EH (cell line): ENCODE measurements around the gene STARD8.
"Not testable (repeated sequence)": the region's sequence is repeated elsewhere in the genome, so short reads cannot be mapped to it uniquely, and the experiment has no call there.

Experiments used
- DNase-seq: peaks from one replicate; pipeline ENCODE4 v3.0.0-alpha.2; 2015; ENCODE audit warnings: low read depth

The STARD8 gene, protein sequence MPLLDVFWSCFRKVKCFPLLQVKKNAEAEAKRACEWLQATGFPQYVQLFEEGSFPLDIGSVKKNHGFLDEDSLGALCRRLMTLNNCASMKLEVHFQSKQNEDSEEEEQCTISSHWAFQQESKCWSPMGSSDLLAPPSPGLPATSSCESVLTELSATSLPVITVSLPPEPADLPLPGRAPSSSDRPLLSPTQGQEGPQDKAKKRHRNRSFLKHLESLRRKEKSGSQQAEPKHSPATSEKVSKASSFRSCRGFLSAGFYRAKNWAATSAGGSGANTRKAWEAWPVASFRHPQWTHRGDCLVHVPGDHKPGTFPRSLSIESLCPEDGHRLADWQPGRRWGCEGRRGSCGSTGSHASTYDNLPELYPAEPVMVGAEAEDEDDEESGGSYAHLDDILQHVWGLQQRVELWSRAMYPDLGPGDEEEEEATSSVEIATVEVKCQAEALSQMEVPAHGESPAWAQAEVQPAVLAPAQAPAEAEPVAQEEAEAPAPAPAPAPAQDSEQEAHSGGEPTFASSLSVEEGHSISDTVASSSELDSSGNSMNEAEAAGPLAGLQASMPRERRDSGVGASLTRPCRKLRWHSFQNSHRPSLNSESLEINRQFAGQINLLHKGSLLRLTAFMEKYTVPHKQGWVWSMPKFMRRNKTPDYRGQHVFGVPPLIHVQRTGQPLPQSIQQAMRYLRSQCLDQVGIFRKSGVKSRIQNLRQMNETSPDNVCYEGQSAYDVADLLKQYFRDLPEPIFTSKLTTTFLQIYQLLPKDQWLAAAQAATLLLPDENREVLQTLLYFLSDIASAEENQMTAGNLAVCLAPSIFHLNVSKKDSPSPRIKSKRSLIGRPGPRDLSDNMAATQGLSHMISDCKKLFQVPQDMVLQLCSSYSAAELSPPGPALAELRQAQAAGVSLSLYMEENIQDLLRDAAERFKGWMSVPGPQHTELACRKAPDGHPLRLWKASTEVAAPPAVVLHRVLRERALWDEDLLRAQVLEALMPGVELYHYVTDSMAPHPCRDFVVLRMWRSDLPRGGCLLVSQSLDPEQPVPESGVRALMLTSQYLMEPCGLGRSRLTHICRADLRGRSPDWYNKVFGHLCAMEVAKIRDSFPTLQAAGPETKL

DNA sequence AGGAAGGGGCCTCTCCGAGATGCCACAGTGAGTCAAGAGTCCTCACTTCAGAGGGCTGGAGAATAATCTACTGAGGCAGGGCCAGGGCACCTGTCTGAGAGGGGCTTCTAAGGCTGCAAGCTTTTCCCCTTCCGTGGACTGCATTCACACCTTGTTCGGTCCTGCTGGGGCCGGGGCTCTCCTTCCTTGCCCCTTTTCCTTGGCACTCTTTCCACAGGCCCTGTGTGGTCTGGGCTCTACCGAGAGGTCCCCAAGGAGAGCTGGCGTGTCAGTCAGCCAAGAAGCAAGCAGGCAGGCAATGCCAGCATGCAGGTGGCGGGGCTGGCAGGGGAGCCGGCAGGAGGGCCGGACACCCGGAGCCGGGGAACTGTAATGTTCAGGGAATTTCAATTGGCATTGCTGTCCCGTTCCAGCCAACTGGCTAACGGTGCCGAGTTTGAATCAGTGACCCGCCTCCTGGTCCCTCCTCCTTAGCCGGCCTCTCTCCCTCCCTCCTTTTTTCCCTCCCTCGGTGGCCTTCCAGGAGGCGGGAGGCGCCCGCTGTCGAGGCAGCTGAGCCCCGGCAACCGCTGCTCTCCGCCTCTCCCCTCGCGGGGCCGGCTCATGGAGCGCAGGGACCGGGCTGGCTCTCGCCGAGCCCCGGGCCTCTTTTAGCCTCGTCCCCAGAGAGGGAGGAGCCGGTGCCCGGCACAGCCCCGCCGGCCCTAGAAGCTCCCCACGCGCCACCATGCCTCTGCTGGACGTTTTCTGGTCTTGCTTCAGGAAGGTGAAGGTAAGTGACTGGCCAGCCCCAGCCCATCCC is at the start of gene STARD8:
Gene STARD8 (plus strand): TSS at position 511 of the 802 bp plus-strand sequence. CDS start 217 bp downstream, at position 728.
- DNase-seq = peak; percentile 79

DNA sequence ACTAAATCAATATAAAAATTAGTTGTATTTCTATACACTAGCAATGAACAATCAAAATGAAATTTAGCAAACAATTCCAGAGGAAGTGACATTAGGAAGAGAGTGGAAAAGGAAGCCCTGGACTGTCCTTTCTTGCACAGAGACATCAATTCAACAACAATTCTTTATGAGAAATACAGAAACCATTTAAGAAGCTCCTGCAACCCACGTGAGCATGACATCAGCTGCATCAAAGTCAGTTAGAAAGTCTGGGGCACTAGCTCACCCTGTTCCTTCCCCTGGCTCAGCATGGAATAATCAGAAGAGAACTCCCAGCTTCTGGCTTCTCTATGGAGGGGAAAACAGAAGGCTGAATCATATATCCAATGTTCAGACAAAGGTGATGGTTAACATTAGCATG is 48.6 kb upstream of the STARD8 start:
- DNase-seq = no peak

DNA sequence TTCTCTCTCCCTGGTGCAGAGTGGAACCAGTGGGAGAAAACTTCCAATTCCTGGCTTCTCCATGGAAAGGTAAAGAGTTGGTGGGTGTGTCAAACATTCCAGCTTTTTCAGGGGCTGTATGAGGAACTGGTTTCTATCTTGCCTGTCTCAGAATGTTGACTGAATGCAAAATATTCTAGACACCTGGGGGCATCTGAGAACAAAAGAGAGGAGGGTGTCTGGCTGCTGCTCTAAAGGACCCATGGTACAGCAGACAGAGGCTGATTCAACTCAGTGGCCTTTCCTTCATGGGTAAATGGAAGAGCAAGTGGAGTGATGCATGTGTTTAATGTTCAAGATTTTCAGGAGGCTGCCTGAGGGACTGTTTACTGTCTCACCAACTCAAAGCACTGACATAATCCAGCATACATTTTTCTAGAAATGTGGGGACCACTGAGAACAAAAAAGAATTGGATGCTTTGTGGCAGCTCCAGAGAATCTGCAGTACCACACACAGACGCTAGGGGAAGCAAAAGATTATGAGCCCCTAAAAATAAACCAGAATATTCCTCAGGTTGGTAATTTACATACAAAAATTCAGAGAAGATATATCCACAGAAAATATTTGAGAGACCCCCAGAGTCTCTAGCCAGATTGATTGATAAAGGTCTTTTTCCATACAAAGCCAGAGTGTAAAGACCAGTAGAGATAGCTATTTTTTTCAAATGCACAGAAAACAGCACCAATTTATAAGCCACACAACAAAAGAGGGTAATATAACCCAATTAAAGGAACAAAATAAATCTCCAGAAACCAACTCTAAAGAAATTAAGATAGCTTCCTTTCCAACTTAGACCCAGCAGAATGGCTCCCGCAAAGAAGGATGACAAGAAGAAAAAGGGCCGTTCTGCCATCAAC is 48.0 kb upstream of the STARD8 start:
- DNase-seq = peak; percentile 13

DNA sequence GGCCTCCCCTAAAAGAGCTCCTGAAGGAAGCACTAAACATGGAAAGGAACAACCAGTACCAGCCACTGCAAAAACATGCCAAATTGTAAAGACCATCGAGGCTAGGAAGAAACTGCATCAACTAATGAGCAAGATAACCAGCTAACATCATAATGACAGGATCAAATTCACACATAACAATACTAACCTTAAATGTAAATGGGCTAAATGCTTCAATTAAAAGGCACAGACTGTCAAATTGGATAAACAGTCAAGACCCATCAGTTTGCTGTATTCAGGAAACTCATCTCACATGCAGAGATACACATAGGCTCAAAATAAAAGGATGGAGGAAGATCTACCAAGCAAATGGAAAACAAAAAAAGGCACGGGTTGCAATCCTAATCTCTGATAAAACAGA is 43.2 kb upstream of the STARD8 start:
- not testable (repeated sequence) for DNase-seq

DNA sequence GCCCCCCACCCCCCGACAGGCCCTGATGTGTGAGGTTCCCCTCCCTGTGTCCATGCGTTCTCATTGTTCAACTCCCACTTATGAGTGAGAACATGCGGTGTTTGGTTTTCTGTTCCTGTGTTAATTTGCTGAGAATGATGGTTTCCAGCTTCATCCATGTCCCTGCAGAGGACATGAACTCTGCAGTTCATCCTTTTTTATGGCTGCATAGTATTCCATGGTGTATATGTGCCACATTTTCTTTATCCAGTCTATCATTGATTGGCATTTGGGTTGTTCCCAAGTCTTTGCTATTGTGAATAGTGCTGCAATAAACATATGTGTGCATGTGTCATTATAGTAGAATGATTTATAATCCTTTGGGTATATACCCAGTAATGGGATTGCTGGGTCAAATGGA is 32.7 kb upstream of the STARD8 start:
- DNase-seq = not testable (repeated sequence)

DNA sequence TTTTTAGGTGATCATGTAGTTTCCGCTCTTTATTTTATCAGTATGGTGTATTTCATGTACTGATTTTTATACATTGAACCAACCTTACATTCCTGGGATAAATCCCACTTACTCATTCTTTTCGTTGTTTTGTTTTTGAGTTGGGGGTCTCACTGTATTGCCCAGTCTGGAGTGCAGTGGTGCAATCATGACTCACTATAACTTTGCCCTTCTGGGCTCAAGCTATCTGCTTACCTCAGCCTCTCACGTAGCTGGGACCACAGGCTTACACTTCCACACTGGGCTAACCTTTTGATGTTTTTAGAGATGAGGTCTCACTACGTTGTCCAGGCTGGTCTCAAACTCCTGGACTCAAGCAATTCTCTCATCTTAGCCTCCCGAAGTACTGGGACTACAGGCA is 19.5 kb upstream of the STARD8 start:
- DNase-seq = no peak

DNA sequence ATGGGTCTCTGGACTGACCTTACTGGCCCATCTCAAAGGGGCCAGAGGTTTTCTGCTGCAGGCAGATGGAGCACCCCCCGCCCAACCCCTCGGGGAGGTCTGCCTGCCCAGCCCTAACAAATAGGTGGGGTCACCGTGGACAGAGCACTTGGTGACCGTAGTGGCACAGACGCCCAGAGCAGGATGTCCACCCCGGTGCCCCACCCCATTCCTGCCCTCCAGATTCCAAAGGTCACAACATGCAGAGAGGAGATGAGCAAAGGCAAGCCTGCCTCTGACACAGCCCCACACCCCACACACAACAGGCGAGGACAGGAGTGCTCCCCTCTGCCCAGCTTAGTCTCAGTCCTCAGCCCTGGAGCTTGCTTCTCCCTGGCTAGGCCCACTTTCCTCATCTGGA is 17.5 kb upstream of the STARD8 start:
- not testable (repeated sequence) for DNase-seq

DNA sequence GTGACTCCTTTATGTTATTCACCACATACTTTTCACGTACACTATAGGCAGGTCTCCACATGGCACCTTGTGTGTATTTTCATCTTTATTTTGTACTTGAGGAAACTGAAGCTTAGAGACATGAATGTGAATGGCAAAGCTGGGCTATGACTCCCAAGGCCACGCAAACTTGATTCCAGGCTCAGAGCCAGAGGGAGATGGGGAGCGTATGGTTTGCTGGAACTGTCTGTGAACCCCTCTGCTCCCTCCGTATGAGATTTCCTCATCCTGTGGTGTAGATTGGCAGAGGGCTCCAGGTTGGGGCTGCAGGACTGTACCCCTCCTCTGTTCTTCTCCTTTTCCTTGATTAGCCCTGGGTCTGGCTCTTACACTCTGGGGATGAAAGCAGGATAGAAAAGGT is 16.1 kb upstream of the STARD8 start:
- DNase-seq = no peak

DNA sequence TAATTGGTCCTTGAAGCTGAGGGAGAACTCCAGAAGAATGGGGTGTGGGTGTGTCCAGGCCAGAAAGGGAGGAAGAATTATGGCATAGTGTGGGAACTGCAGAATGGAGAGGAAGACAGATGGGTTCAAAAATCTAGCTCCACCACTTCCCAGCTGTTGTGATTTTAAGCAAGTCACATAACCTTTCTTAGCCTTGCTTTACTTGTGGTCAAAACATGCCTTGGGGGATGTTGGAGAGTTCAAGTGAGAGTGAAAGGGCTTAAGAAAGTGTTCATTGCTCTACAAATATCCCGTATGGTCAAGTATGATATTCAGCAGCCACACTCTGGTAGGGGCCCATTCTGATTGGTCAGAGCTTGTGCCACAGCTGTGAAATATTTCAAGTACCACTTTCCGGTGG is 15.0 kb upstream of the STARD8 start:
- no peak for DNase-seq

DNA sequence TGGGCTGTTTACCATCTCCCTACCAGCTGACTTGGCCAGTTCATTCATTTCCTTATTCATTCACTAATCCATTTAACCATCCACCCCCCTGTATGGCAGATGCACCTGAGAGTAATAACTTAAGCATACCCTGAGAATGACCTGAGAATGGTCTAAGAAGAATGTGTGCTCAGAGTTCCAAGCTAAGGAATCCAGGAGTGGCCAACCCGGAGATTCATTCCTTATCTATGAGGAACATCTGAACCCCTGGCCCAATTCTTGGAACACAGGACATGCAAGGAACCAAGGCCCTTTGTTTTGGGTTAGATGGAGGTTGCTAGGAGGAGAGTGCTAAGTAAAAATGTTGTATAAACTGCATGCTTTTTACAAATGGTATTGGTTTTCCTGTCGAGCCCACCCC is 13.5 kb upstream of the STARD8 start:
- DNase-seq = peak; percentile 16

DNA sequence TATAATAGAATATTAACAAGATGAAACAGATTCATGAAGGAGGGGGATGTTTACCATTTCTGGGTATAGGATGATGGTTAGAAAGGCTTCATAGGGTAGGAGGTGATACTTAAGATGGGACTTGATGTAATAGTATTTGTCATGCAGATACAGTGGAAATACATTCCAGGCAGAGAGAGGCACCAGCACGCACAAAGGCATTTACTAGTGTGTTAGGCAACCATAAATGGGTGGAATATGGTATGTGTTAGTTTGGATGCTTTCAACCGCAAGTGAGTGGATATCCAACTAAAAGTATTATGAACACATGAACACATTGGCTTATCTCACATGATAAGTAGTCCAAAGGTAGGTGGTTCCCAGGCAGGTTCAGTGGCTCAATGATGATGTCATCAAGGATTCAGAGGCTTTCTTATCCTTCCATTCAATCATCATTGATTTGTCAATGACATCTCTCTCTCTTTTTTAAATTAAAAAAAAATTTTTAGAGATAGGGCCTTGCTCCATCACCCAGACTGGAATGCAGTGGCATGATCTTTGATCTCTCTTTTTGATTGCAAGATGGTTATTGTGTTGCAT is 12.7 kb upstream of the STARD8 start:
- peak; percentile 81 for DNase-seq

DNA sequence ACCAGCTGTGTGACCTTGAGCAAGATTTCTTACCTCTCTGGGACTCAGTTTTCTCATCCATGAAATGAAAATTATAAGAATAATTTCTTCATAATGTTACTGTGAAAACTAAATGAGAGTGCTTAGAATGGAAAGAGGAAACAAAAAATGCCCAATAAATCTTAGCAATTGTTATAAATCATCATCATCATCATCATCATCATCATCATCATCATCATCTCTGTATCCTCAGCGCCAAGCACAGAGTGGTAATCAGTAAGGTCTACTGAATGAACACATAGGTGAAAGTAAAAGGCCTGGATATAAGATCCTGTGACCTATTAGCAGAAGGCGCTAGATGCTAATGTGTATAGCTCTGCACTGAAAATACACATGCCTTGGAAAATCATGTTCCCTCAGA is 6.8 kb upstream of the STARD8 start:
- DNase-seq = no peak

DNA sequence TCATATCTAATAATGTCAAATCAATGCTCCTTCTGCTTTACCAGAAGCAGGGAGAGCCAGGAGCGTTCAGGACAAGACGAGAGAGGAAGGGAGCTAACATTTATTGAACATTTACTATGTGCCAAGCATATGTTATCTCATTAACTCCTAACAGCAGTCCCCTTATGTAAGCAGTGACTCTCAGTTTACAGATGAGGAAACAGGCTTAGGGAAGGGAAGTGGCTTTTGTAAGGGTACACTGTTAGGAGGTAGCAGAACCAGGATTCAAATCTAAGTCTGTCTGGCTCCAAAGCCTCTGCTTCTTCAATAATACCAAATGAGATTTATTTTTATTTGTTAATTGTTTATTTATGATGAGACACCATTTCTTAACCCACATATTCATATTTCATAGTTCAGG is 2.6 kb upstream of the STARD8 start:
- DNase-seq = no peak

DNA sequence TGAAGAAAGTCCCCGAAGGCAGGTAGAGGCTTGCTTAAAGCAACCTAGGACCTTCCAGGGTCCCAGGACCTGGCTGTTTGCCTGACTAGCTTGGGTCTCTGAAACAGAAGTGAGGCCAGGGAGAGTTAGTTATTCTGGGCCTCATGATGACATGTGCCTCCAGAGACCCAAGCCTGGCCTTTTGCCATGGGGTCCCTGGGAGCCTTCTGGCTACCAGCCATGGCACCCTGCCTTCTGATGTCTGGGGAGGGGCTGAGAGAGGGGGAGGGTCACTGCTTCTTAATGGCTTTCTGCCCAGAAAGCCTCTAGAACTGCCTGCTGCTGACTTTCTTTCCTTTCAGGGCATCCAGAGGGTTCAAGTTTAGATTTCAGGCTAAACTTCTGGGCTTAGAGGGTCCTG is 1.0 kb upstream of the STARD8 start:
- DNase-seq = no peak

DNA sequence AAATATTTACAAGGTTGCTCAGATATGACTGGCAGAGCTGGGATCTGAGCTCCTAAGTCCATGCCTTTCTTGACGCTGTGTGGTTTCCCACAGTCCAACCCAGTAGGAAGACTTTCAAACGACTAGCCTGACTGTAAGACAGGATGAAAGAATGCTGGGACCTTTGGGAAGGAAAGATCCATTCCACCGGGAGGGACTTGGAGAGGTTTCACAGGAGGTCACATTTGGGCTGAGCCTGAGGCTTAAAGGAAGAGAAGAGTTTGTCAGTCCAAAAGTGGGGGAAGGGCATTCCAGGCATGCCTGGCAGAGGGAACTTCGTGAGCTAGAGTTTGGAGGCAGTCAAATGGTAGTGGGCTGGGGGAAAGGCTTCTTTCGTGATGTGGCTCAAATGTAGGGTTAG is 1.5 kb downstream of the STARD8 start:
- DNase-seq = peak; percentile 77

DNA sequence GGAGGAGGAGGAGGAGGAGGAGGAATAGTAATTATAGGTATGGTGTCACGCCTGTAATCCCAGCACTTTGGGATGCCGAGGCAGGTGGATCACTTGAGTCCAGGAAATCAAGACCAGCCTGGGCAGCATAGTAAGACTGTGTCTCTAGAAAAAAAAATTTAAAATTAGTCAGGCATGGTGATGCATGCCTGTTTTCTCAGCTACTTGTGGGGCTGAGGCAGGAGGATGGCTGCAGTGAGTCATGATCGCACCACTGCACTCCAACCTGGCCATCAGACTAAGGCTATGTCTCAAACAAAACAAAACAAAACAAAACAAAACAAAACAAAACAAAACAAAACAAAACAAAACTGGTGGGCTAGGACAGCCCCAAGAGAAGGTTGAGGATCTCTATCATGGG is 3.0 kb downstream of the STARD8 start:
- peak; percentile 73 for DNase-seq

DNA sequence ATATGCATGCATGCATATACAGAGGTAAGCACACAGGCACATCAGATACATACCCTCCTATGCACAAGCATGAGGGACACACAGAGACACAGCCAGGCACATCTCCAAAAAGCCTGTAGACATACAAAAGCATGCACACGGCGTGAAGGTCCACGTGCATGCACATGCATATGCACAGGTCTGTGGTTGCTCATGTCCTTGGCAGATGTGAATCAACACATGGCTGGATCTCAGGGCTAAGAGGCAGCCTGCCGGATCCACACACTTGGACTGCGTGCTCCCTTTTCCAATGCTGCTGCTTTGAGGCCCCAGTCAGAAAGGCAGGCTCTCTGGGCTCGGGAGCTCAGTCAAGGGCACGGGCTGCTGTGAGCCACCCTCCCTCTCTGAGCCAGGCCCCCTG is 3.6 kb downstream of the STARD8 start:
- DNase-seq = no peak

DNA sequence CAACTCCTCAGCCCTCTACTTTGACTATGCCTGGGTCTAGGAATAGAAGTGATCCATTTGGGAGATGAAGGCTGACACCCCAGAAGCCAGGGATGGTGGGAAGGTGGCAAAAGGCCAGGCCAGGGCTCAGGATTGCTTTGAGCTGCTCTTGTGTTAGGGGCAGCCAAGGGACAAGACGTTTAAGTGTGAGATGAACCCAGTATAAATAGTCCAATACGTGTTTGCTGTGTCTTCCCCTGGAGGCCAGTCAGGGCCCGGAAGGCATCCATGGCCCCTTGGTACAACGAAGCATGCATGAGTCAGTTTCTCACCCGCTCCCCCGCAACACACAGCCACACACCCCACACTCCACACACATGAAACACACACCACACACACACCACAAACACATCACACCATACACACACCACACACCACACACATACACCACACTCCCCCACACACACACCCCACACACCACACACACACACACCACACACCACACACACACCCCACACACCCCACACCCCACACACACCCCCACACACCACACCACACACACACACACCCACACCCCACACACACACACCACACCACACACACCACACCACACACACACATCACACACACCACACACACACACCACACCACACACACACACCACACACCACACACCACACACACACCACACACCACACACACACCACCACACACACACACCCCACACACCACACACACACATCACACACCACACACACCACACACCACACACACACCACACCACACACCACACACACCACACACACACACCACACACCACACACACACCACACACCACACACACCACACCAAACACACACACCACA is 5.1 kb downstream of the STARD8 start:
- peak; percentile 69 for DNase-seq

DNA sequence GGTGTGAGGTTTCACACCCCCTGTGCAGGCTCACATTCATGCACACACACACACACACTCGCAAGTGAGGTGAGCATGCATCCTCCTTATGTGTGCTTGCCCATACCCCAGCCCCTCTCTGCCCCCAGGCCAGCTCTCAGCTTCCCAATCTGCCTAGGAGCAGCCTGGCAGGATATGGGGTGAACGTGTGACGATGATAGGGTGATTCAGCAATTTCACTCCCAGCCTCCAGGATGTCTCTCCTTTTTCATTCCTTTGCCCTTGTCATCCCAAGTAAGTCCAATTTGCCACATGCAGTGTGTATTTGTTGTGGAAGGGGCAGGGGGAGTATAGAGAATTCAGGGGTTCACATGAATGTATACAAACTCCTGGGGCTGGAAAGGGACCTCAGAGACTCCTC is 7.2 kb downstream of the STARD8 start:
- no peak for DNase-seq

DNA sequence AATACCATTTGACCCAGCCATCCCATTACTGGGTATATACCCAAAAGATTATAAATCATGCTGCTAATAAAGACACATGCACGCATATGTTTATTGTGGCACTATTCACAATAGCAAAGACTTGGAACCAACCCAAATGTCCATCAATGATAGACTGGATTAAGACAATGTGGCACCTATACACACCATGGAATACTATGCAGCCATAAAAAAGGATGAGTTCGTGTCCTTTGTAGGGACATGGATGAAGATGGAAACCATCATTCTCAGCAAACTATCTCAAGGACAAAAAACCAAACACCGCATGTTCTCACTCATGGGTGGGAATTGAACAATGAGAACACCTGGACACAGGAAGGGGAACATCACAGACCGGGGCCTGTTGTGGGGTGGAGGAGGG is 9.0 kb downstream of the STARD8 start:
- not testable (repeated sequence) for DNase-seq
